ENCODE data around the gene ZNF813. TPM values are rescaled to one million over a fixed set of nuclear protein-coding genes. Genes with fewer than 3 reads are reported as not detected.
"Not testable (repeated sequence)": the region's sequence is repeated elsewhere in the genome, so short reads cannot be mapped to it uniquely, and the experiment has no call there.

Gene ZNF813
- total and polyA plus RNA-seq, 2 donors (not counting 1 experiment from before 2014, with no cell fraction given), result 1.2 to 10.8 TPM

GRCh38 chr19:53422551-53422950 is 45.0 kb upstream of the ZNF813 start:
- no peaks in the 10 kb centered on the region for H3K4me1 ChIP-seq (ENCODE audit: control insufficient read depth in 2 of 2, insufficient read depth in 2 of 2, low read length in 2 of 2)

GRCh38 chr19:53423074-53423473 is 44.5 kb upstream of the ZNF813 start:
- POLR2A ChIA-PET, result not testable (repeated sequence)

More at GRCh38 chr19:53422551-53422950, 45.0 kb upstream of the ZNF813 start:
- Histone ChIP-seq H3K27me3 (replicated peaks in 1 of 4; ENCODE audit: control extremely low read depth in 1 of 4, control insufficient read depth in 3 of 4, insufficient read depth in 4 of 4, low read length in 3 of 4) (no peaks in the 10 kb centered on the region), H3K9ac (ENCODE audit: low read length) (no peak overlapping the region), H2AFZ (ENCODE audit: insufficient read depth, low read depth, low read length, poor library complexity, severe bottlenecking) (no peak overlapping the region), H3K4me2 (replicated peaks; ENCODE audit: low read depth, low read length, poor library complexity, severe bottlenecking) (no peak overlapping the region), H3K27ac (ENCODE audit: low read length in 2 of 2) (no peak overlapping the region), H3K36me3 (replicated peaks in 1 of 2; ENCODE audit: control extremely low read depth in 1 of 2, control insufficient read depth in 1 of 2, extremely low read depth in 1 of 2, insufficient read depth in 2 of 2, low read length in 1 of 2) (no peaks in the 10 kb centered on the region), H4K20me1 (ENCODE audit: control insufficient read depth, insufficient read depth, low read length, poor library complexity, severe bottlenecking) (no peaks in the 10 kb centered on the region), H3K79me2 (ENCODE audit: control insufficient read depth, insufficient read depth, low read length) (no peaks in the 10 kb centered on the region), H3K9me3 (ENCODE audit: control extremely low read depth in 1 of 3, control insufficient read depth in 2 of 3, insufficient read depth in 1 of 3, low read length in 2 of 3) (peaks cover 0 to 19% (median 2%) of the 10 kb centered on the region in 3 donors), H3K4me3 (ENCODE audit: control extremely low read depth in 1 of 5, extremely low read depth in 1 of 5, insufficient read depth in 1 of 5, low read depth in 2 of 5, low read length in 4 of 5) (no peak overlapping the region)
- Mint-ChIP-seq H3K27me3 (no peaks in the 10 kb centered on the region), H3K27ac (no peak overlapping the region), H3K9me3 (ENCODE audit: insufficient read depth) (peaks cover 3% of the 10 kb centered on the region), H3K4me1 (peaks cover 3% of the 10 kb centered on the region), H3K4me3 (no peak overlapping the region)
- no peak for DNase-seq
- no CpG with 5 or more reads among the region's 5 CpGs for WGBS (ENCODE audit: insufficient coverage)
- intact Hi-C loops (cut with micrococcal nuclease), result no loop called here
- ChIA-PET POLR2A (no interaction called here), CTCF (no interaction called here)
- ATAC-seq (ENCODE audit: low read depth), result no peak
- TF ChIP-seq CTCF (IDR thresholded peaks at IDR 0.05) (no peak), EZH2 (IDR thresholded peaks at IDR 0.05; ENCODE audit: borderline replicate concordance, insufficient read depth, low read depth, low read length, poor library complexity, severe bottlenecking) (no peak)

DNA sequence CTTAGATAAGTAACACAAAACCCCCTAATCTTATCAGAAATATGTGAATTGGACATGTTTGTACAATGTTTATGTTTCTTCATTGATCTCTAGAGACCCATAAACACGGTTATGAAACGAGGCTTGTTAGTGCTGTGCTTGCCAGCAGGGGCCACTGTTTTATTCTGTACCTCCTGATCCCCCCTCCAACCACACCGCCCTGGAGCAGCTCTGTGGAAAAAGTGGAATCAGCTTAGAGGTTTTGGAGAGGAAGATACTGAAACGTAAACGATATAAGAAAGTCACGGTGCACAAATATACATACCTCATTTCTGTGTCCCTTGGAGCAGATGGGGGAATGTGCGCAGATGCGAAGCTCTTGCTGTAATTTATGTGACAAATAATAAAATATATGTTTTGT is 43.9 kb upstream of the ZNF813 start:
- DNase-seq; H4K20me1 ChIP-seq (ENCODE audit: control insufficient read depth, insufficient read depth, low read length, poor library complexity, severe bottlenecking); POLR2A ChIA-PET; H3K4me1 ChIP-seq (ENCODE audit: control insufficient read depth in 2 of 2, insufficient read depth in 2 of 2, low read length in 2 of 2); H3K27ac ChIP-seq (ENCODE audit: low read length in 2 of 2); H2AFZ ChIP-seq (ENCODE audit: insufficient read depth, low read depth, low read length, poor library complexity, severe bottlenecking); H3K4me3 Mint-ChIP-seq; H3K36me3 ChIP-seq (replicated peaks in 1 of 2; ENCODE audit: control extremely low read depth in 1 of 2, control insufficient read depth in 1 of 2, extremely low read depth in 1 of 2, insufficient read depth in 2 of 2, low read length in 1 of 2); H3K4me1 Mint-ChIP-seq; H3K27me3 Mint-ChIP-seq; H3K27ac Mint-ChIP-seq; H3K79me2 ChIP-seq (ENCODE audit: control insufficient read depth, insufficient read depth, low read length); H3K9me3 Mint-ChIP-seq (ENCODE audit: insufficient read depth); ATAC-seq (ENCODE audit: low read depth); intact Hi-C loops (cut with micrococcal nuclease); H3K9ac ChIP-seq (ENCODE audit: low read length); H3K4me3 ChIP-seq (ENCODE audit: control extremely low read depth in 1 of 5, extremely low read depth in 1 of 5, insufficient read depth in 1 of 5, low read depth in 2 of 5, low read length in 4 of 5); H3K4me2 ChIP-seq (replicated peaks; ENCODE audit: low read depth, low read length, poor library complexity, severe bottlenecking); H3K27me3 ChIP-seq (replicated peaks in 1 of 4; ENCODE audit: control extremely low read depth in 1 of 4, control insufficient read depth in 3 of 4, insufficient read depth in 4 of 4, low read length in 3 of 4): not testable (repeated sequence)
- CTCF ChIA-PET, result interaction anchor here (0.9 to 3.6 kb wide), 2 partner anchors 77 to 323 kb away, joined by 3 to 23 read pairs; no protein-coding TSS in a partner anchor
- no CpG with 5 or more reads among the region's 8 CpGs for WGBS (ENCODE audit: insufficient coverage)
- H3K9me3 ChIP-seq (ENCODE audit: control extremely low read depth in 1 of 3, control insufficient read depth in 2 of 3, insufficient read depth in 1 of 3, low read length in 2 of 3), result peaks cover 0 to 10% (median 1%) of the 10 kb centered on the region in 3 donors

More at GRCh38 chr19:53423074-53423473, 44.5 kb upstream of the ZNF813 start:
- H3K27me3 ChIP-seq (replicated peaks in 1 of 4; ENCODE audit: control extremely low read depth in 1 of 4, control insufficient read depth in 3 of 4, insufficient read depth in 4 of 4, low read length in 3 of 4); H3K27ac Mint-ChIP-seq; H2AFZ ChIP-seq (ENCODE audit: insufficient read depth, low read depth, low read length, poor library complexity, severe bottlenecking); intact Hi-C loops (cut with micrococcal nuclease); H3K79me2 ChIP-seq (ENCODE audit: control insufficient read depth, insufficient read depth, low read length); H3K4me2 ChIP-seq (replicated peaks; ENCODE audit: low read depth, low read length, poor library complexity, severe bottlenecking); H3K27ac ChIP-seq (ENCODE audit: low read length in 2 of 2); H4K20me1 ChIP-seq (ENCODE audit: control insufficient read depth, insufficient read depth, low read length, poor library complexity, severe bottlenecking); ATAC-seq (ENCODE audit: low read depth); DNase-seq; H3K4me3 Mint-ChIP-seq; H3K27me3 Mint-ChIP-seq; H3K9me3 Mint-ChIP-seq (ENCODE audit: insufficient read depth); H3K36me3 ChIP-seq (replicated peaks in 1 of 2; ENCODE audit: control extremely low read depth in 1 of 2, control insufficient read depth in 1 of 2, extremely low read depth in 1 of 2, insufficient read depth in 2 of 2, low read length in 1 of 2); H3K4me3 ChIP-seq (ENCODE audit: control extremely low read depth in 1 of 5, extremely low read depth in 1 of 5, insufficient read depth in 1 of 5, low read depth in 2 of 5, low read length in 4 of 5); H3K9ac ChIP-seq (ENCODE audit: low read length); H3K4me1 Mint-ChIP-seq; H3K4me1 ChIP-seq (ENCODE audit: control insufficient read depth in 2 of 2, insufficient read depth in 2 of 2, low read length in 2 of 2): not testable (repeated sequence)
- 72% methylated on average over 4 of the region's 13 CpGs for WGBS (ENCODE audit: insufficient coverage)
- H3K9me3 ChIP-seq (ENCODE audit: control extremely low read depth in 1 of 3, control insufficient read depth in 2 of 3, insufficient read depth in 1 of 3, low read length in 2 of 3), result peaks cover 0 to 16% (median 1%) of the 10 kb centered on the region in 3 donors
- CTCF ChIA-PET, result interaction anchor here (0.9 kb wide), 1 partner anchor 78 kb away, joined by 3 read pairs; no protein-coding TSS in a partner anchor

All from B cell (primary cell).